Caco-2 (cell line): ENCODE results near the gene CAMK2G. TPM values are rescaled to one million over a fixed set of nuclear protein-coding genes. Genes with fewer than 3 reads are reported as not detected.

Experiments used
- BruUV-seq: library from RNA; stranded (reverse); fragments of 400-500 nt; replicated peaks from 2 replicates; lab custom pipeline; 2021; lab: Mats Ljungman, UMichigan
- CTCF ChIA-PET: fragments of 300-600 bp; sonication (Branson Sonifier 250); formaldehyde crosslinking; loops from one replicate; lab custom pipeline; 2022; ENCODE audit warnings: antibody characterized with exemption; lab: Charles Lee
- POLR2A ChIA-PET: fragments of 300-600 bp; sonication (Branson Sonifier 250); formaldehyde crosslinking; loops from one replicate; lab custom pipeline; 2022; ENCODE audit warnings: antibody characterized with exemption; lab: Charles Lee
- DNase-seq, 2 experiments: peaks; one replicate each; pipeline versions ENCODE4 v3.0.0 to v3.0.0-alpha.2; 2020 to 2022
- H3K27me3 ChIP-seq: replicated peaks from 2 replicates; pipeline ENCODE4 v1.6.0; 2011; ENCODE audit warnings: low read length; ENCODE audit not compliant: control insufficient read depth, insufficient read depth
- H3K36me3 ChIP-seq: 2 replicates; pipeline ENCODE4 v1.5.1; 2011; ENCODE audit warnings: low read length; ENCODE audit not compliant: control insufficient read depth, insufficient read depth
- H3K4me1 ChIP-seq: fragments of 250-450 bp; sonication (Bioruptor Pico); 2 replicates; pipeline ENCODE4 v1.5.1; 2020; ENCODE audit warnings: mild to moderate bottlenecking
- H3K4me3 ChIP-seq: 2 replicates; pipeline ENCODE4 v1.5.1; 2011; ENCODE audit warnings: low read depth, mild to moderate bottlenecking, control low read depth, low read length
- H3K9me3 ChIP-seq: fragments of 250-450 bp; sonication (Bioruptor Pico); 2 replicates; pipeline ENCODE4 v1.5.1; 2020; ENCODE audit warnings: mild to moderate bottlenecking, moderate library complexity
- H3K27ac Mint-ChIP-seq: one replicate; pipeline ENCODE4 v1.8.0; 2022; ENCODE audit warnings: mixed read lengths; ENCODE audit not compliant: unreplicated experiment
- H3K27me3 Mint-ChIP-seq: one replicate; pipeline ENCODE4 v1.8.0; 2022; ENCODE audit warnings: mixed read lengths; ENCODE audit not compliant: insufficient read depth, unreplicated experiment
- H3K36me3 Mint-ChIP-seq: one replicate; pipeline ENCODE4 v1.8.0; 2022; ENCODE audit warnings: mild to moderate bottlenecking, mixed read lengths; ENCODE audit not compliant: insufficient read depth, unreplicated experiment
- H3K4me1 Mint-ChIP-seq: one replicate; pipeline ENCODE4 v1.8.0; 2022; ENCODE audit warnings: low read depth, mixed read lengths; ENCODE audit not compliant: unreplicated experiment
- H3K4me3 Mint-ChIP-seq: one replicate; pipeline ENCODE4 v1.8.0; 2022; ENCODE audit warnings: mild to moderate bottlenecking, moderate library complexity, mixed read lengths; ENCODE audit not compliant: unreplicated experiment
- H3K9me3 Mint-ChIP-seq: one replicate; pipeline ENCODE4 v1.8.0; 2022; ENCODE audit warnings: mixed read lengths; ENCODE audit not compliant: unreplicated experiment
- CTCF ChIP-seq, 2 experiments: fragments of 200-600 bp in 1 of 2; IDR thresholded peaks; 1 replicate in 1 of 2; 2 replicates in 1 of 2; pipeline versions ENCODE4 v1.5.1 to v1.8.0; 2011 to 2022; ENCODE audit warnings: antibody characterized with exemption in 1 of 2, control low read depth in 1 of 2, inconsistent platforms in 1 of 2, low read depth in 1 of 2, low read length in 1 of 2, mild to moderate bottlenecking in 1 of 2, moderate library complexity in 1 of 2; ENCODE audit not compliant: insufficient read depth in 1 of 2, severe bottlenecking in 1 of 2, unreplicated experiment in 1 of 2
- intact Hi-C: fragments of 100-400 bp; cut with micrococcal nuclease; formaldehyde crosslinking; loops from one replicate; pipeline ENCODE4 v1.10.0; 2022; ENCODE audit not compliant: unreplicated experiment
- total RNA-seq: library from RNA; stranded (reverse); gene quantifications from 2 replicates; pipeline ENCODE4 v1.2.3, GENCODE V29; 2022

CAMK2G gene
- total RNA-seq, 1 experiment from 2014 or later, result 78.8 TPM

DNA sequence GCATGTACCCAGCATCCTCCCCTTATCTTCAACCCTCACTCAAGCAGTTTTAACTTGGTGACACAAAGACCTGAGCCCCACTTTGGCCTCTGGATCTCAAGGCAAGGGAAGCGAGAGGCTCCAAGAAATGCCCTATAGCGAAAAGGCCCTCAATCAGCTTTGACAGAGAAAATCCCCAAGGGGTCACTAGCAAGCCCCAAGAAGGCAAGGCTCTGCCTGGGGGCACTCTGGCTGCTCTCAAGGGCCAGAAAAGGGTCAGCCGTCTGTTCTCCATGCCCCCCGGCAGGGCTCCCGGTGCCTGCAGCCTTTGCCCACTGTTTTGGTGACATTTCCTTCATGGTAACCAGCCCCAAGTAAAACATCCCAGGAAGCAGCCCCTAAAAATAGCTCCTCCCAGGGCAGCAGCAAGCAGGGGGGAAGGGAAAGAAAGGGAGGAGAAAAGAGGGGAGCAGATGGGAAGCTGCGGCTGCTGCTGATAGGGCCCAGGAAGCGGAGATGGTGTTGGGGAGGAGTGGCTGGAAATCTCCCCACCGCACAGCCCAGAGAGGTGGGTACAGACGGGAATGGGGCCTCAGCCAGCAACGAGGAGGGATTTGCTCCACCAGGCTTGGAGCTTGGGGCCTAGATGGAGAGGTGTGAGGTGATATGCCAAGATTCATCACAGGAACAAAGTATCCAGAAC is 7.1 kb downstream of the CAMK2G start:
- H3K9me3 Mint-ChIP-seq, result no peaks in the 10 kb centered on the region
- no peak overlapping the region for H3K27ac Mint-ChIP-seq
- H3K4me3 Mint-ChIP-seq, result no peak overlapping the region
- H3K36me3 Mint-ChIP-seq, result peaks cover 93% of the 10 kb centered on the region
- H3K9me3 ChIP-seq, result no peaks in the 10 kb centered on the region
- H3K27me3 ChIP-seq, result no peaks in the 10 kb centered on the region
- TF ChIP-seq CTCF (IDR thresholded peaks at IDR 0.05; ENCODE audit: insufficient read depth in 1 of 2, low read depth in 1 of 2, low read length in 1 of 2, severe bottlenecking in 1 of 2, unreplicated experiment in 1 of 2), result no peak
- DNase-seq, result no peak
- no peaks in the 10 kb centered on the region for H3K27me3 Mint-ChIP-seq
- peaks cover 13% of the 10 kb centered on the region for H3K36me3 ChIP-seq
- intact Hi-C loops, result no loop called here
- ChIA-PET POLR2A (no interaction called here), CTCF (no interaction called here)
- H3K4me3 ChIP-seq, result no peak overlapping the region
- peaks cover 22% of the 10 kb centered on the region for H3K4me1 ChIP-seq
- BruUV-seq, result no TSS peak
- H3K4me1 Mint-ChIP-seq, result peaks cover 20% of the 10 kb centered on the region

DNA sequence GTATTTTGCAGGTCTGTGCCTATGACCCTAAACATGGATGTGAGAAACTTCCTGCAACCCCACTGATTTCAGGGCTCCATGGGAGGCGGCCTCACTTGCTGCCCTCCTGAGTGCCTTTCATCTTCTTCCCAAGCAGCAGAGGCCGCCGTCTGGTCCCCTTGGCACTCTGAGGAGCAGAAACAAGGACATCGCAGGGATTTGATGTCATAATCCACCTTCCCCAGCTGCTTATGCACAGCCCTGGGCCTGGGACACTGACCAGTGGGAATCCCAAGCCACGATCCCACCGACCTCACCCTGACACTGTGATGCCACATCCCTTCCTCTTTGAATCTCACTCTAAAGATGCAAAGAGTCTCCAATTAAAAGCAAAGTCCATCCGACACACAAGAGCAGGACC is 7.7 kb downstream of the CAMK2G start:
- Histone ChIP-seq H3K4me3 (no peak overlapping the region), H3K36me3 (peaks cover 13% of the 10 kb centered on the region), H3K27me3 (no peaks in the 10 kb centered on the region), H3K4me1 (peaks cover 19% of the 10 kb centered on the region), H3K9me3 (no peaks in the 10 kb centered on the region)
- intact Hi-C loops, result no loop called here
- ChIA-PET CTCF (no interaction called here), POLR2A (no interaction called here)
- no TSS peak for BruUV-seq
- H3K36me3 Mint-ChIP-seq, result peaks cover 86% of the 10 kb centered on the region
- no peaks in the 10 kb centered on the region for H3K9me3 Mint-ChIP-seq
- H3K27ac Mint-ChIP-seq, result no peak overlapping the region
- no peak for DNase-seq
- peaks cover 13% of the 10 kb centered on the region for H3K4me1 Mint-ChIP-seq
- TF ChIP-seq CTCF (IDR thresholded peaks at IDR 0.05; ENCODE audit: insufficient read depth in 1 of 2, low read depth in 1 of 2, low read length in 1 of 2, severe bottlenecking in 1 of 2, unreplicated experiment in 1 of 2), result no peak
- H3K27me3 Mint-ChIP-seq, result no peaks in the 10 kb centered on the region
- H3K4me3 Mint-ChIP-seq, result no peak overlapping the region

DNA sequence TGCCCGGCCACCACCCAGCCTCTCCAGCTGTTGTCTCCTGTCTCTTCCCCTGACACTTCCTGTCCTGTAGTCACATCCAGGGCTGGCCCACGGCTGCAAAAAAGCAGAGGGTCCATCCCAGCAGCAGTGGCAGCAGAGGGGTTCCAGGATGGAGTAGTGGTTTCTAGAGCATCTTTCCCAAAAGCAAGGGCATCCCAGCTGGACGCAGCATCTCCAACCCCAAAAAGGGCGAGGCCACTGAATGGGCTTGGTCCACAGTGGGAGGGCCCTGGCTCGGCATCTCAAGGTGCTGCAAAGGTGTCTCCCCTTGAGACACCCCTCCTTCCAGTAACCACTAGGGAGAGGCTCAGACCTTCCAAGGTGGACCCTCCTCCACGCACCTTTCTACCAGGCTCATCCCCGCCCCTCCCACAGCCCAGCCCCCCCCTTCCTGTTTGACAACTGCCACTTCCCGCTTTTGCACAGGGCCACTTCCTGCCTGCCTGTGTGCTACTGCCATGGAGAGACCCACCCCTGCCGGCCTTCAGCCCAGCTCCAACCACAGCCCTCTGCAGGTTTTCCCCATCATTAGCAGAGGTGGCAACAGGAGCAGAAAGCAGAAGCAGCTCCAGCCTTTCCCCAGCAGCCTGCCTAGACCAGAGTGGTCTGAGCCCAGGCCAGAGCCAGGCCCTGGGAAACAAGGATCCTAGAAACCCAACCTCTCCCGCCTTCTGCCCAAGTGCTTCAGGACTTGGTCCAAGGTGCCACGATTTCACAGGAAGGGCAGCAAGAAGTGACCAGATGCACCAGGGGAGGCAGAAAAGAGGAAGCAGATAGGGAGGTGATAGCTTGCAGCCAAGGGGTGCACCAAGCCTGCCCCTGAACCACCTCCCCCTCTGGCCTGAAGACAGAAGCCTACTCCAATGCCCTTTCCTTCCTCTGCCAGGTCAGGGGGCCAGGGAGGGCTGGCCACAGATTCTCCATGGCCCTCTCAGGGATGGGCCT is 8.6 kb downstream of the CAMK2G start:
- H3K9me3 ChIP-seq, result no peaks in the 10 kb centered on the region
- POLR2A ChIA-PET, result no interaction called here
- peaks cover 12% of the 10 kb centered on the region for H3K36me3 ChIP-seq
- Mint-ChIP-seq H3K4me3 (no peak overlapping the region), H3K27me3 (no peaks in the 10 kb centered on the region), H3K36me3 (peaks cover 86% of the 10 kb centered on the region), H3K4me1 (peaks cover 4% of the 10 kb centered on the region), H3K9me3 (no peaks in the 10 kb centered on the region), H3K27ac (no peak overlapping the region)
- no peak for TF ChIP-seq CTCF (IDR thresholded peaks at IDR 0.05; ENCODE audit: insufficient read depth in 1 of 2, low read depth in 1 of 2, low read length in 1 of 2, severe bottlenecking in 1 of 2, unreplicated experiment in 1 of 2)
- no peak overlapping the region for H3K4me3 ChIP-seq
- no TSS peak for BruUV-seq
- CTCF ChIA-PET, result no interaction called here
- DNase-seq, result no peak
- H3K27me3 ChIP-seq, result no peaks in the 10 kb centered on the region
- peaks cover 11% of the 10 kb centered on the region for H3K4me1 ChIP-seq
- intact Hi-C loops, result no loop called here
